ENCODE results near the gene SDK1.

- TF ChIP-seq CTCF (IDR thresholded peaks at IDR 0.05) = no peak
- TF ChIP-seq POLR2A (IDR thresholded peaks at IDR 0.05) = no peak
These were observed 37.1 kb downstream of the SDK1 start for GRCh38 chr7:3338161-3338560.

All from uterus (tissue), 2 donors.